BE2C (cell line): ENCODE measurements around the gene CFAP119.

Experiments used
- DNase-seq: peaks from one replicate; pipeline ENCODE4 v3.0.0-alpha.2; 2020
- H3K27me3 ChIP-seq: fragments of 250-450 bp; sonication (Bioruptor Pico); 2 replicates; pipeline ENCODE4 v1.5.1; 2020; ENCODE audit warnings: mild to moderate bottlenecking
- H3K36me3 ChIP-seq: fragments of 250-450 bp; sonication (Bioruptor Pico); 2 replicates; pipeline ENCODE4 v1.5.1; 2020; ENCODE audit warnings: mild to moderate bottlenecking
- H3K4me1 ChIP-seq: fragments of 250-450 bp; sonication (Bioruptor Pico); 2 replicates; pipeline ENCODE4 v1.5.1; 2020
- H3K4me3 ChIP-seq: 2 replicates; pipeline ENCODE4 v1.5.1; 2011; ENCODE audit warnings: low read depth, low read length
- H3K9me3 ChIP-seq: fragments of 250-450 bp; sonication (Bioruptor Pico); 2 replicates; pipeline ENCODE4 v1.5.1; 2020
- CTCF ChIP-seq: IDR thresholded peaks from 2 replicates; pipeline ENCODE4 v1.5.1; 2012; ENCODE audit warnings: mild to moderate bottlenecking, low read depth, low read length

CFAP119 gene

GRCh38 chr16:30775392-30776188 lies 13.7 kb upstream of the CFAP119 start:
- peak; percentile 88 for DNase-seq
- Histone ChIP-seq H3K36me3 (peaks cover 23% of the 10 kb centered on the region), H3K9me3 (no peaks in the 10 kb centered on the region)

GRCh38 chr16:30775131-30775391 lies 13.2 kb upstream of the CFAP119 start:
- TF ChIP-seq CTCF = no peak
- Histone ChIP-seq H3K36me3 (peaks cover 28% of the 10 kb centered on the region), H3K4me3 (peak overlapping the region; percentile 72), H3K9me3 (no peaks in the 10 kb centered on the region), H3K4me1 (peaks cover 3% of the 10 kb centered on the region; the same call in 1 of the 2 replicates), H3K27me3 (no peaks in the 10 kb centered on the region)
- no peak for DNase-seq

More at GRCh38 chr16:30775392-30776188, 13.7 kb upstream of the CFAP119 start:
- H3K4me1 ChIP-seq = peaks cover 3% of the 10 kb centered on the region; the same call in 1 of the 2 replicates
- peak overlapping the region; percentile 72 for H3K4me3 ChIP-seq
- H3K27me3 ChIP-seq = no peaks in the 10 kb centered on the region
- TF ChIP-seq CTCF = no peak

GRCh38 chr16:30774367-30775130 lies 12.7 kb upstream of the CFAP119 start:
- H3K4me3 ChIP-seq = peak overlapping the region; percentile 72
- no peak for DNase-seq
- no peak for TF ChIP-seq CTCF
- peaks cover 3% of the 10 kb centered on the region; the same call in 1 of the 2 replicates for H3K4me1 ChIP-seq
- H3K9me3 ChIP-seq = no peaks in the 10 kb centered on the region
- H3K36me3 ChIP-seq = peaks cover 31% of the 10 kb centered on the region
- no peaks in the 10 kb centered on the region for H3K27me3 ChIP-seq

- TF ChIP-seq CTCF = no peak
- H3K4me3 ChIP-seq = no peak overlapping the region
- no peaks in the 10 kb centered on the region for H3K27me3 ChIP-seq
- H3K9me3 ChIP-seq = no peaks in the 10 kb centered on the region
- DNase-seq = no peak
- peaks cover 3% of the 10 kb centered on the region; the same call in 1 of the 2 replicates for H3K4me1 ChIP-seq
- H3K36me3 ChIP-seq = peaks cover 38% of the 10 kb centered on the region
These were observed 12.0 kb upstream of the CFAP119 start for GRCh38 chr16:30773826-30774225.

GRCh38 chr16:30771726-30772125 lies 9.9 kb upstream of the CFAP119 start:
- TF ChIP-seq CTCF = no peak
- H3K4me1 ChIP-seq = peaks cover under 1% of the 10 kb centered on the region; the same call in 1 of the 2 replicates
- no peaks in the 10 kb centered on the region for H3K27me3 ChIP-seq
- H3K36me3 ChIP-seq = peaks cover 56% of the 10 kb centered on the region
- H3K9me3 ChIP-seq = no peaks in the 10 kb centered on the region
- DNase-seq = no peak
- H3K4me3 ChIP-seq = no peak overlapping the region
